ENCODE data around the gene POLQ. TPM values are rescaled to one million over a fixed set of nuclear protein-coding genes. Genes with fewer than 3 reads are reported as not detected.
"Not testable (repeated sequence)": the region's sequence is repeated elsewhere in the genome, so short reads cannot be mapped to it uniquely, and the experiment has no call there.

Gene POLQ
- 2.7 TPM for total RNA-seq
- polyA plus RNA-seq (ENCODE audit: insufficient read depth in 1 of 8, insufficient read length in 8 of 8, low replicate concordance in 1 of 8): 1 to 10 TPM; 2.9 to 4.8 (median 3.4) TPM
- long read RNA-seq, donor 1: 0 reads
- long read RNA-seq, donor 2: 0 reads
- long read RNA-seq, donor 3: 0 reads
- long read RNA-seq, donor 4: 0 reads
- long read RNA-seq, donor 5, partial matches to known transcripts: 6 of 6 reads
- long read RNA-seq, donor 5, other reads (novel, unspliced or antisense): 0 of 6 reads
- long read RNA-seq, donor 6: 0 reads
- long read RNA-seq, donor 7: 0 reads
- long read RNA-seq, donor 8: 0 reads
- long read RNA-seq, donor 9: 0 reads
- long read RNA-seq, donor 10: 0 reads
- long read RNA-seq, donor 11, partial matches to known transcripts: 5 of 5 reads
- long read RNA-seq, donor 11, other reads (novel, unspliced or antisense): 0 of 5 reads

- Histone ChIP-seq H3K9me3 (replicated peaks; ENCODE audit: control insufficient read depth, low read depth, low read length) (no peaks in the 10 kb centered on the region), H3K4me3 (ENCODE audit: low read length) (peak within 1 kb of the TSS; percentile 57), H3K27ac (ENCODE audit: low read length) (peak within 1 kb of the TSS; percentile 78), H3K36me3 (ENCODE audit: control insufficient read depth, insufficient read depth, low read length) (no peaks in the 10 kb centered on the region), H3K27me3 (ENCODE audit: control insufficient read depth, insufficient read depth, low read length) (no peaks in the 10 kb centered on the region), H3K4me1 (ENCODE audit: control insufficient read depth, insufficient read depth, low read length) (peaks cover 5% of the 10 kb centered on the region)
- DNase-seq: peak; percentile 99
- under 1% methylated on average over 31 of the region's 42 CpGs for WGBS (ENCODE audit: insufficient coverage)
These were observed at the start of gene POLQ for GRCh38 chr3:121545574-121546455. Gene POLQ, minus strand, starts transcription at chr3:121545988. Its CDS starts 111 bp downstream, at chr3:121545877.

- Histone ChIP-seq H3K4me3 (ENCODE audit: low read length) (no peak overlapping the region), H3K4me1 (ENCODE audit: control insufficient read depth, insufficient read depth, low read length) (peaks cover 3% of the 10 kb centered on the region), H3K9me3 (replicated peaks; ENCODE audit: control insufficient read depth, low read depth, low read length) (no peaks in the 10 kb centered on the region), H3K27me3 (ENCODE audit: control insufficient read depth, insufficient read depth, low read length) (no peaks in the 10 kb centered on the region), H3K36me3 (ENCODE audit: control insufficient read depth, insufficient read depth, low read length) (no peaks in the 10 kb centered on the region), H3K27ac (ENCODE audit: low read length) (no peak overlapping the region)
- DNase-seq: no peak
- no CpG with 5 or more reads among the region's 2 CpGs for WGBS (ENCODE audit: insufficient coverage)
These were observed 49.1 kb upstream of the POLQ start for GRCh38 chr3:121594850-121595249.

- H3K27ac ChIP-seq (ENCODE audit: low read length); DNase-seq; H3K27me3 ChIP-seq (ENCODE audit: control insufficient read depth, insufficient read depth, low read length); H3K4me3 ChIP-seq (ENCODE audit: low read length); H3K4me1 ChIP-seq (ENCODE audit: control insufficient read depth, insufficient read depth, low read length); H3K36me3 ChIP-seq (ENCODE audit: control insufficient read depth, insufficient read depth, low read length); H3K9me3 ChIP-seq (replicated peaks; ENCODE audit: control insufficient read depth, low read depth, low read length): not testable (repeated sequence)
- 92% methylated on average over 2 of the region's 4 CpGs for WGBS (ENCODE audit: insufficient coverage)
These were observed 48.0 kb upstream of the POLQ start for GRCh38 chr3:121593806-121594205.

- DNase-seq: peak; percentile 25
- no peaks in the 10 kb centered on the region for H3K9me3 ChIP-seq (replicated peaks; ENCODE audit: control insufficient read depth, low read depth, low read length)
- peak within 1 kb of the TSS; percentile 5 for H3K27ac ChIP-seq (ENCODE audit: low read length)
- H3K36me3 ChIP-seq (ENCODE audit: control insufficient read depth, insufficient read depth, low read length): no peaks in the 10 kb centered on the region
- no peaks in the 10 kb centered on the region for H3K27me3 ChIP-seq (ENCODE audit: control insufficient read depth, insufficient read depth, low read length)
- 15% methylated on average over 7 of the region's 11 CpGs for WGBS (ENCODE audit: insufficient coverage)
- no peak within 1 kb of the TSS for H3K4me3 ChIP-seq (ENCODE audit: low read length)
- H3K4me1 ChIP-seq (ENCODE audit: control insufficient read depth, insufficient read depth, low read length): peaks cover 3% of the 10 kb centered on the region
These were observed 47.3 kb upstream of the POLQ start, which contains the start of gene FBXO40 for GRCh38 chr3:121592856-121593702. Gene FBXO40, plus strand, starts transcription at chr3:121593379. Its CDS starts 27,197 bp downstream, at chr3:121620576.

GRCh38 chr3:121584418-121584817, 38.6 kb upstream of the POLQ start:
- no peaks in the 10 kb centered on the region for H3K4me1 ChIP-seq (ENCODE audit: control insufficient read depth, insufficient read depth, low read length)
- H3K27me3 ChIP-seq (ENCODE audit: control insufficient read depth, insufficient read depth, low read length): no peaks in the 10 kb centered on the region
- no peaks in the 10 kb centered on the region for H3K36me3 ChIP-seq (ENCODE audit: control insufficient read depth, insufficient read depth, low read length)
- WGBS (ENCODE audit: insufficient coverage): 100% methylated on average over 1 of the region's 1 CpG
- no peak overlapping the region for H3K27ac ChIP-seq (ENCODE audit: low read length)
- H3K4me3 ChIP-seq (ENCODE audit: low read length): no peak overlapping the region
- no peak for DNase-seq
- no peaks in the 10 kb centered on the region for H3K9me3 ChIP-seq (replicated peaks; ENCODE audit: control insufficient read depth, low read depth, low read length)

GRCh38 chr3:121581691-121582090, 35.9 kb upstream of the POLQ start:
- DNase-seq: no peak
- no peak overlapping the region for H3K4me3 ChIP-seq (ENCODE audit: low read length)
- H3K27ac ChIP-seq (ENCODE audit: low read length): no peak overlapping the region
- no peaks in the 10 kb centered on the region for H3K9me3 ChIP-seq (replicated peaks; ENCODE audit: control insufficient read depth, low read depth, low read length)
- H3K4me1 ChIP-seq (ENCODE audit: control insufficient read depth, insufficient read depth, low read length): no peaks in the 10 kb centered on the region
- no peaks in the 10 kb centered on the region for H3K27me3 ChIP-seq (ENCODE audit: control insufficient read depth, insufficient read depth, low read length)
- WGBS (ENCODE audit: insufficient coverage): no CpG with 5 or more reads among the region's 2 CpGs
- H3K36me3 ChIP-seq (ENCODE audit: control insufficient read depth, insufficient read depth, low read length): no peaks in the 10 kb centered on the region

- no peaks in the 10 kb centered on the region for H3K36me3 ChIP-seq (ENCODE audit: control insufficient read depth, insufficient read depth, low read length)
- H3K4me3 ChIP-seq (ENCODE audit: low read length): no peak overlapping the region
- no peak overlapping the region for H3K27ac ChIP-seq (ENCODE audit: low read length)
- no peaks in the 10 kb centered on the region for H3K4me1 ChIP-seq (ENCODE audit: control insufficient read depth, insufficient read depth, low read length)
- DNase-seq: no peak
- no peaks in the 10 kb centered on the region for H3K27me3 ChIP-seq (ENCODE audit: control insufficient read depth, insufficient read depth, low read length)
- H3K9me3 ChIP-seq (replicated peaks; ENCODE audit: control insufficient read depth, low read depth, low read length): no peaks in the 10 kb centered on the region
- 82% methylated on average over 4 of the region's 6 CpGs for WGBS (ENCODE audit: insufficient coverage)
These were observed 28.7 kb upstream of the POLQ start for GRCh38 chr3:121574449-121574848.

GRCh38 chr3:121567649-121568048, 21.9 kb upstream of the POLQ start, which contains the start of gene ARGFX:
Gene ARGFX, plus strand, starts transcription at chr3:121567949. Its CDS starts 2,765 bp downstream, at chr3:121570714.
- Histone ChIP-seq H3K9me3 (replicated peaks; ENCODE audit: control insufficient read depth, low read depth, low read length) (no peaks in the 10 kb centered on the region), H3K36me3 (ENCODE audit: control insufficient read depth, insufficient read depth, low read length) (no peaks in the 10 kb centered on the region), H3K27ac (ENCODE audit: low read length) (no peak within 1 kb of the TSS), H3K4me3 (ENCODE audit: low read length) (no peak within 1 kb of the TSS), H3K4me1 (ENCODE audit: control insufficient read depth, insufficient read depth, low read length) (no peaks in the 10 kb centered on the region), H3K27me3 (ENCODE audit: control insufficient read depth, insufficient read depth, low read length) (no peaks in the 10 kb centered on the region)
- DNase-seq: no peak
- WGBS (ENCODE audit: insufficient coverage): 82% methylated on average over 2 of the region's 5 CpGs

- Histone ChIP-seq H3K9me3 (replicated peaks; ENCODE audit: control insufficient read depth, low read depth, low read length) (no peaks in the 10 kb centered on the region), H3K4me3 (ENCODE audit: low read length) (no peak overlapping the region), H3K36me3 (ENCODE audit: control insufficient read depth, insufficient read depth, low read length) (no peaks in the 10 kb centered on the region), H3K27me3 (ENCODE audit: control insufficient read depth, insufficient read depth, low read length) (no peaks in the 10 kb centered on the region), H3K27ac (ENCODE audit: low read length) (no peak overlapping the region), H3K4me1 (ENCODE audit: control insufficient read depth, insufficient read depth, low read length) (no peaks in the 10 kb centered on the region)
- WGBS (ENCODE audit: insufficient coverage): 74% methylated on average over 7 of the region's 9 CpGs
- no peak for DNase-seq
These were observed 21.0 kb upstream of the POLQ start for GRCh38 chr3:121566773-121567172.
